Measurements from ENCODE around the gene PALM3.
A peak's percentile ranks its signal among the peaks of the same experiment; 100 is the strongest.
"Not testable (repeated sequence)": the region's sequence is repeated elsewhere in the genome, so short reads cannot be mapped to it uniquely, and the experiment has no call there.

The PALM3 gene

DNA sequence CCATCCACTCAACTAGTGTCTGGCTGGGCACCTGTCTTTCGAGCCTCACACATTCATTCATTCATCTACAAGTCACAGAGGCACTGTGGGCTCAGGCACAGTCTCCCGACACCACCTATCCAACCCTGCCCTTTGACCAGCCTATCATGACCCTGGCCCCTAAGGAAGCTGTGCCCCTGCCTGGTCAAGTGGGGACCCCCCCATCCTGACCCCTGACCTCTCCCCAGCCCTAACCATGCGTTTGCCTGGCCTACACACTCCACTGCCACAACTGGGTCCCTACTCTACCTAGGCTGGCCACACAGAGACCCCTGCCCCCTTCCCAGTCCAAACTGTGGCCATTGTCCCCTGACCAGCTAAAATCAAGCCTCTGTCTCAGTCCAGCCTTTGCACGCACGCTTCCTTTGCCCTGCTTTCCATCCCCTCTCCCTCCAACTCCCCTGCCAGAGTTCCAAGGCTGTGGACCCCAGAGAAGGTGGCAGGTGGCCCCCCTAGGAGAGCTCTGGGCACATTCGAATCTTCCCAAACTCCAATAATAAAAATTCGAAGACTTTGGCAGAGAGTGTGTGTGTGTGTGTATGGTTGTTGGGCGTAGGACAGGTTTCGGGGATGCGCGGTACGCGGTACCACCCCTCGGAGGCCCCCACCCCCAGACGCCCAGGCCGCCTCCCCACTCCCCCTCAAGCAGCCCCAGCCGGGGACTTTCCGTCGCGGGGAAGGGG, 30.7 kb downstream of the PALM3 start:
- no peak for DNase-seq

DNA sequence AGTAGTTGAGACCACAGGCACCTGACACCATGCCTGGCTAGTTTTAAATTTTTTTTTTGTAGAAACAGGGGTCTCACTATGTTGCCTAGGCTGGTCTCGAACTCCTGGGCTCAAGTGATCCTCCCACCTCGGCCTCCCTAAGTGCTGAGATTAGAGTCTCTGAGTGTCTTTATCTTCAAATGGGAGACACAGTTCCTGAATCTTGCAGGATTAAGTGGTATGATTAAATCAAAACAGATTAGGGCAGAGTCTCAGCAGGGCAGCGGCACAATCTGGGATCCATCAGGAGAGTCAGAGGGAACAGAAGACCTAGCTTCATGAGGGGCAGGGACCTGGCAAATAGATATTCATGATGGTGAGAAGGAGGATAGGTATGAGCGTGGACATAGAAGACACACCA, 33.0 kb downstream of the PALM3 start:
- no peak for DNase-seq

DNA sequence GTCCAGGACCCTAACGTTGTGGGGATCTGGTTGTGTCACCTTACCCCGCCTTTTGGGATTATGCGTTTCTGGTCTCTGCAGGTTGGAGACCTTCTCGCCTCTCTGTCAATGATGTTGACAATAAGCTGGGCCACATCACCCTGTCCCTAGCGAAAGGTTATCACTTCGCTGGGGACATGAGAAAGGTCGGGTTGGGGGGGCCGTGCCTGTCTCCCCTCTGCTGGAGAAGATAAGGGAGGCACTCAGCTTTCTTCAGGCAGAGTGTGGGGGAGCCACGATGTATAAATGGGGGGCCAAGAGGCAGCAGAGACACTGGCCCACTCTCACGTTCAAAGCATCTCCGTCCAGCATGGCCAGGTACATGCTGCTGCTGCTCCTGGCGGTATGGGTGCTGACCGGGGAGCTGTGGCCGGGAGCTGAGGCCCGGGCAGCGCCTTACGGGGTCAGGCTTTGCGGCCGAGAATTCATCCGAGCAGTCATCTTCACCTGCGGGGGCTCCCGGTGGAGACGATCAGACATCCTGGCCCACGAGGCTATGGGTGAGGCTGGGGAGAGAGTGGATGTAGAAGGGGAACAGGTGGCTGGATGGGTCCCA, 33.9 kb downstream of the PALM3 start, which contains the start of gene RLN3:
Gene RLN3, plus strand, starts transcription at position 293 of the 595 bp plus-strand sequence. Its CDS starts 57 bp downstream, at position 350.
- no peak for DNase-seq

DNA sequence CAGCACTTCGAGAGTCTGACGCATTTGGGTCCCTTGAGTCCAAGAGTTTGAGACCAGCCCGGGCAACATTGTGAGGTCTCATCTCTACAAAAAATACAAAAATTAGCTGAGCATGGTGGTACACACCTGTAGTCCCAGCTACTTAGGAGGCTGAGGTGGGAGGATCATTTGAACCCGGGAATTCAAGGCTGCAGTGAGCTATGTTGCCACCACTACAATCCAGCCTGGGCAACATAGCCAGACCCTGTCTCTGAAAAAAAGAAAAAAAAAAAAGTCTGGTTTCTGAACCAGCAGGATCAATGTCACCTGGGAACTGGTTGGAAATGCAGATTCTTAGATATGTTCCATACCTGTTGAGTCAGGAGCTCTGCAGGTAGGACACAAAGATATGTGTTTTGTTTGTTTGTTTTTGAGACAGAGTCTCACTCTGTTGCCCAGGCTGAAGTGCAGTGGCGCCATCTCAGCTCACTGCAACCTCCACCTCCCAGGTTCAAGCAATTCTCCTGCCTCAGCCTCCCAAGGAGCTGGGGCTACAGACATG, 35.2 kb downstream of the PALM3 start:
- not testable (repeated sequence) for DNase-seq

DNA sequence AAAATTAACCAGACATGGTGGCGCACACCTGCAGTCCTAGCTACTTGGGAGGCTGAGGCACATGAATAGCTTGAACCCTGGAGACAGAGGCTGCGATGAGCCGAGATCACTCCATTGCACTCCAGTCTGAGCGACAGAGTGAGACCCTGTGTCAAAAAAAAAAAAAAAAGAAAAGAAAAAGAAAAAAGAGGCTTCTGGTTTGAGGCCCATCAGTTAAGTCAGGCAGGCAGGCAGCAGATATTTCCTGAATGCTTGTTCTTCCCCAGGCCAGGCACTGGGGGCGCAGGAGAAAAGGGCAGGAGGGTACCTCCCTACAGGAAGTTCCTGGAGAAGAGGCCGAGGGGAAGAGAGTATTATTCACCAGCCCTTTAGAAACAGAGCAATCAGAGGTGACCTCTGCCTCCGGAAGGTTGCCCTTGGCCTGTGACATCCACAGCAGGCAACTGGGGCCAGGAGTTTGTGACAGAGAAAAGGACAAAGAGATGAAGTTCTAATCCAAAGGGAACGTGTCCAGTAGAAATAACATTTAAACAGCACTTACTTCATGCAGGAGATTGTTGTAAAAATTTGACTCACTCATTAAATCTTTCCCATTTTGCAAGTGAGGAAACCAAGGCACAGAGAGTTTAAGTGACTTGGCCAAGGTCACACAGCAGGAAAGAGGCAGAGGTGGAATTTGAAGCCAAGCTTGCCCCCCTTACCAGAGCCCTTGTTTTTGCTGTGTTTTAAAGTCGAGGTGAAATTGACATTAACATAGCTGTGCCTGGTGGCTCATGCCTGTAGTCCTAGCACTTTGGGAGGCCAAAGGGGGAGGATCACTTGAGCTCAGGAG, 38.3 kb downstream of the PALM3 start:
- DNase-seq = peak; percentile 31

DNA sequence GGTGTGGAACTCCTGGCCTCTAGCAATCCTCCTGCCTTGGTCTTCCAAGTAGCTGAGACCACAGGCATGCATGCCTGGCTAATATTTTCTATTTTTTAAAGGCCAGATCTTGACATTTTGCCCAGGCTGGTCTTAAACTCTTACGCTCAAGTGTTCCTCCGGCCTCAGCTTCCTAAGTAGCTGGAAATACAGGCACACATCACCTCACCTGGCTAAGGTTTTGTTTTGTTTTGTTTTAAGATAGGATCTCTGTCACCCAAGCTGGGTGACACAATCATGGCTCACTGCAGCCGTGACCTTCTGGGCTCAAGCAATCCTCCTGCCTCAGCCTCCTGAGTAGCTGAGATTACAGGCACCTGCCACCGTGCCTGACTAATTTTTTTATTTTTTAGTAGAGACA, 39.4 kb downstream of the PALM3 start:
- DNase-seq = no peak

DNA sequence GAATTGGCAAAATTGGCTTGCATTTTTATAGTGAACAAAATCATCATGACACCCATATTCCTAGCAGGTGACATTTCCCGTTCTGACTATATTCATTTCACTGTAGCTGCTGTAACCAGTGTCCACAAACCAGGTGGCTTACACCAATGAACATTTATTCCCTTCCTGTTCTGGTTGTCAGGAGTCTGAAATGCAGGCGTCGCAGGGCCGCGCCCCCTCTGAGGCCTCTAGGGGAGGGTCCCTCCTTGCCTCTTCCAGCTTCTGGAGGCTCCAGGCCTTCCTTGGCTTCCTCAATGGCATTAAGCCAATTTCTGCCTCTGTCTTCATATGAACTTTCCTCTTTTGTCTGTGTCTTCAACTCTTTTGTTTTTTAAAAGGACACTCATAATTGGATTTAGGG, 40.4 kb downstream of the PALM3 start:
- peak; percentile 29 for DNase-seq

DNA sequence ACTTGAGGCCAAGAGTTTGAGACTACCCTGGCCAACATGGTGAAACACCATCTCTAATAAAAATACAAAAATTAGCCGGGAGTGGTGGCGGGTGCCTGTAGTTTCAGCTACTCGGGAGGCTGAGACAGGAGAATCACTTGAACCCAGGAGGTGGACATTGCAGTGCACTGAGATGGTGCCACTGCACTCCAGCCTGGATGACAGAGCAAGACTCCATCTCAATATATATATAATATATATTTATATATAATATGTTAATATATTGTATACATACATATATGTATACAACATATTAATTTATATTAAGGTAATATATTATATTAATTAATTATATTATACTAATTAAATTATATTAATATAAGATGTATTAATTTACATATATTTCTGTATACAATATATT, 42.1 kb downstream of the PALM3 start:
- not testable (repeated sequence) for DNase-seq

DNA sequence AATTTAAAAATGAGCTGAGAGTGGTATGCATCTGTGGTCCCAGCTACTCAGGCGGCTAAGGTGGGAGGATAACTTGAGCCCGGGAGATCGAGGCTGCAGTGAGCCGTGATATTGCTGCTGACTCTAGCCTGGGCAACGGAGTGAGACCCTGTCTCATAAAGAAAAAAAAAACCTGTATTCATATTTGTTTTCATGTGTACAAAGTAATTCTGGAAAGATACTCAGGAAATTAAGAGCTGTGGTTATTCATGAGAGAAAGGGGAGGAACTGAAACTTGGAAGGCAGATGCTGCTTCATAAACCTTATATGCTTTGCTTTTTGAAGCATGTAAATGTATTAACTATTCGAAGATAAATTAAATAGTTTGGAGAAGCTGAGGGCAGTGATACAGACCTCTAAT, 42.8 kb downstream of the PALM3 start:
- DNase-seq = no peak

DNA sequence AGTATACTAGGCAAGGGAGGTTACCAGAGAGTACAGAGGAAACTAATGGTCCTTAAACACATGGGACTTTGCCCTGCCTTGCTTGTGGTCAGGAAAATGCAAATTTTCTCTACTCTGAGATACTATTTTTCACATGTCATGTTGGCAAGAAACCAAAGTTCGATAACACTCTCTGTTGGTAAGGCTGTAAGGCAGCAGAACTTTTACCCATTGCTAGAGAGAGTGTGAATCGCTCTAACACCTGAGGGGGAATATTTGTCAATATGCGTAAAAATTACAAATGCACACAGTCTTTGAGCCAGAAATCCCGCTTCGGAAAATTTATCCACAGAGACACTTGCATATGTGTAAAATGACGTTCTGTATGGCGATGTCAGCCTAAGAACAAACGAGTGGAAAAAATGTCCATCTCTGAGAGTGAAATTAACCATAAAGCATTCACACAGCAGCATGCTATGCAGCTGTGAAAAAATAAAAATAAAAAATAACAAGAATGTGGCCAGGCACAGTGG, 46.3 kb downstream of the PALM3 start:
- DNase-seq = no peak

DNA sequence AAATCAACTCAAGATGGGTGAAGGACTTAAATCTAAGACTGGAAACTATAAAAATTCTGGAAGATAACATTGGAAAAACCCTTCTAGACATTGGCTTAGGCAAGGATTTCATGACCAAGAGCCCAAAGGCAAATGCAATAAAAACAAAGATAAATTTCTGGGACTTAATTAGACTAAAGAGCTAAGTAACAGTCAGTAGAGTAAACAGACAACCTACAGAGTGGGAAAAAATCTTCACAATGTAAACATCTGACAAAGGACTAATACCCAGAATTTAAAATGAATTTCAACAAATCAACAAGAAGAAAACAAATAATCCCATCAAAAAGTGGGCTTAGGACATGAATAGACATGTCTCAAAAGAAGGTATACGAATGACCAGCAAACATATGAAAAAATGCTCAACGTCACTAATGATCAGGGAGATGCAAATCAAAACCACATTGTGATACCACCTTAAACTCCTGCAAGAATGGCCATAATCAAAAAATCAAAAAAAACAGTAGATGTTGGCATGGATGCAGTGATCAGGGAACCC, 49.4 kb downstream of the PALM3 start:
- no peak for DNase-seq

DNA sequence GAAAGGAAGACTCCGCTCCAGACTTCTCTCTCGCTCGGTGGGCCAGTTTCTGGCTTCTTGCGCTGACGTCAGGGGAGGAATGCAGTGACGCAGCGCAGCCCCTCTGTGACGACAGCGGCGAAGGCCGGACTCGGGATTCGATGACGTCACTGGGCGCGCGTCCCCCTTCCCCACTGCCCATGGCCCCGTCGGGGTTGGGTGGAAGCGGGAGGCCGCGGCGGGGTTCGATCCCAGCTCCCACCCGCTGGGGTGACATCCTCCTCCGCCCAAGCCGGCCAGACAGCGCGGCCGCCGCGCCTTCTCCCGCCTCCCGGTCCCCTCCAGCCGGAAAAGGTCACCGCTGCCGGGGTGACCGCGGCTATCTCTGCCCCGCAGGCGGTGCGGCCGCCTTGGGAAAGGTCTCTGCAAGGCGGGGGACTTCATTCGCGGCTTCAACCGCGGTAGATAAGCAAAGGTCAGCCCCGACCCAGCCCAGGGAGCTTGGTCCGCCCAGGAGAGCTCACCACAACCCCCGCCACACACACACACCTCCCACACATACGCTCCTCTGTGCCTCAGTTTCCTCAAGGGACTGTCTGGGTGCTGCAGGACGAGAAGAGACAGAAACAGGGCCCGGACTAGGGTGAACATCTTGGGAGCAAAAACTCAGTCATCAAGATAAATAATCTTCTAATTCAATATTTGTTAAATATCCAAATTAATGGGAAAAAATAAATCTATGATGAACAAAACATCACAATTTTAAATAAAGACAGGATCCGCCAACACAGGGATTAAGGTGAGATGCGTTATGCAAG, 54.9 kb downstream of the PALM3 start:
- no peak for DNase-seq

DNA sequence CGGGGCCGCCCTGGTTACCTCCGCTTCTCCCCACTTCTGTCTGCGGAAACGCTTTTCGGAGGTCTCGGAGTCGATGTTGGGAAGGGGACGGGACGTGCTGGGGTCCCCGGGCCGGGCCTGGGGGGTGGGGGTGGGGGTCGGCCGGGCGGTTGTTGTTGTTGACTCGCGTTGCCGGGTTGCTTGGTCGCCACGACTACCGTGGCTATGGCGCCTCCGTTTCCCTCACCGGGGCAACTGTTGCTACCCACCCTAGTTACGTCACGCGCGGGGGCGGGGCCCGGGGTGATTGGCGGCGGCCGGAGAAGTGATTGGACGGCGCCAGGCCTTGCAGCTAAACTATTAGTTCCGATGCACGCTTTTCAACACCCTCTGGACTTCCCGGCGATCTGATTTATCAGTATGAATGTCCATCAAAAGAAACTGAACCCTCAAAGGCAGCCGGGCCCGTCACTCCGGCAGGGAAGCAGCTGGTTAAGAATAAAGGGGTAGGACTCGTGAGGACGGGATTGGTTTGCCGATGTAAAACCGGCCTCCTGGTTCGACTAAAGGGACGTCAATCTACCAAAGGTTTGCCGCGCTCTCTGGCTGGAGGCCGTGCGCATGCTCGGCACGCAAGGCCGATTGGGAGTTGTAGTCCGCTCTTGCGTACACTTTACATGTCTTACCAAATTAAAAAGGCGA, 55.7 kb downstream of the PALM3 start, which contains the start of gene RFX1:
Gene RFX1, minus strand, starts transcription at position 236 of the 681 bp plus-strand sequence. CDS start 12,477 bp downstream, outside the sequence.
- DNase-seq = peak; percentile 100

DNA sequence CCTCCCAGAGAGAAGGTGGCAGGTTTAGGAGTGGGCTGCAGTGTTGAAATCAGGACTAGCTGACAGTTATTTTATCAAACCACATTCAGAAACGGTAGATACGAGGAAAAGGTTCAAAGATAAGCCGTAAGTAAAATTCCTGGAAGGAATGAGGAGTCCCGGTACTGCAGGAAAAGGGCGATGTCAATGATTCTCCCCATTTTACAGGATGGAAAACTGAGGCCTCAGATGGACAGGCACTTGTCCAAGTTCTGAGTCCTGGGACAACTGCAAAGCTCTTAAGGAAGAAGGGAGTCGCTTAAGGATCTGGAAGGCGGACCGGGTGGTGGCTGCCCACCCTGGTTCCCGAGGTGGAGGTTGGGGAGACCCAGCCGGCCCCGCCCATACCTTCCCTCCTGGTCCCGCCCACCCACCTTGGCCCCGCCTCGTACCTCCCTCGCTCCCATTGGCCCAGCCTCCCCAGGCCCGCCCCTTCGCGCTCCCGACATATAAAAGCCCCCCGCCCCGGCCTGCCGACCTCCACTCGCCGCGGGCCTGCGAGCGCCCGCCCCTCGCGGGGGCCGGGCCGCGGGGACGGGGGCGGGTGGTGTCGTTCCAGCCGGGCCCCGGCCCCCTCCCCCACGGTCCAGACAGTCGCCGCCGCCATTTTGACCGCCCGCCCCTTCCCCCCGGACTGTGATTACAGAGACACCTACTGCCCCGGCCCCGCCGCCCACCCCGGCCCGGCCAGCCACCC, 56.4 kb downstream of the PALM3 start:
- DNase-seq = peak; percentile 96

DNA sequence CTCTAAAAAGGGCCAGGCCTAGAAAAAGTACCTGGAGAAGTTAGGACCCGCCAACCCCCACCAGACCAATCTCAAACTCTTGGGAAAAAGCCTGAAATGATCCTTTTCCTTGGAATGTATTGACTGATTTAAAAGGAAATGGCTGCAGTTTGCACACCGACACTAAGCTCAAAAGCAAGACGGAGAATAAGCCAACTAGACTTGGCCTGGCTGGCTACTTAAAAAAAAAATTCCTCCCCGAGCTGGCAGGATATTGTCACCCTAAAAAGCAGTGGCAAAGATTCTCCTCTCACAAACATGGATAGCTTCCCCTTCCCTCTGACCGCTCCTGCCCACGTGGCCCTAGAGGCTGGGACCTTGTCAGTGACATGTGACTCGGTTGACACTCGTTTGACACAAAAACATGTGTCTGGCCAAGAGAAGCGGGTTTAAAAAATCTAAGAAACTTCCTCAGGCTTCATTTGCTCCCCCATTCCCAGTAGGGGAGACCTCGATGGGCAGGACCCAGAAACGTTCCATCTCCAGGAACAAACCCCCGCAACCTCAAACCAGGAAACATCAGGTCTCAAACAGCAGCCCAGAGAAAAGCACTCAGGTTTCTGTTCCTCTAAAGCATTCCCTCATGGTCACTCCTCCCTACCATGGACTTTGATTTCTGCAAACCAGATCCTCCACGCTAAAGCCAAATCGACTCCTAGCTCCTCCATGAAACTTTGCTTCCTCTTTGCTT, 57.1 kb downstream of the PALM3 start:
- no peak for DNase-seq

All from eye (tissue), 1 donor.